Peyer's patch (tissue), 4 donors: ENCODE measurements around the gene ATP9B.

Source experiments
- POLR2A ChIP-seq, 2 donors: fragments of 450-650 bp; IDR thresholded peaks; one replicate each; pipeline ENCODE4 v1.5.1; 2017; ENCODE audit warnings: antibody characterized with exemption in 2 of 2, mild to moderate bottlenecking in 2 of 2, moderate library complexity in 2 of 2
- TF ChIP-seq, protein P1 (sequence below), 6 experiments: fragments of 450-650 bp in 4 of 6; fragments of 200-600 bp in 2 of 6; sonication (generic) in 1 of 6; IDR thresholded peaks; one replicate each; pipeline ENCODE4 v1.5.1; 2017 to 2019; ENCODE audit warnings: antibody characterized with exemption in 6 of 6, mild to moderate bottlenecking in 3 of 6, moderate library complexity in 1 of 6

GRCh38 chr18:79401494-79402208, 332.5 kb downstream of the ATP9B start:
- no peak for TF ChIP-seq POLR2A (IDR thresholded peaks at IDR 0.05)
- TF ChIP-seq, protein P1, sequence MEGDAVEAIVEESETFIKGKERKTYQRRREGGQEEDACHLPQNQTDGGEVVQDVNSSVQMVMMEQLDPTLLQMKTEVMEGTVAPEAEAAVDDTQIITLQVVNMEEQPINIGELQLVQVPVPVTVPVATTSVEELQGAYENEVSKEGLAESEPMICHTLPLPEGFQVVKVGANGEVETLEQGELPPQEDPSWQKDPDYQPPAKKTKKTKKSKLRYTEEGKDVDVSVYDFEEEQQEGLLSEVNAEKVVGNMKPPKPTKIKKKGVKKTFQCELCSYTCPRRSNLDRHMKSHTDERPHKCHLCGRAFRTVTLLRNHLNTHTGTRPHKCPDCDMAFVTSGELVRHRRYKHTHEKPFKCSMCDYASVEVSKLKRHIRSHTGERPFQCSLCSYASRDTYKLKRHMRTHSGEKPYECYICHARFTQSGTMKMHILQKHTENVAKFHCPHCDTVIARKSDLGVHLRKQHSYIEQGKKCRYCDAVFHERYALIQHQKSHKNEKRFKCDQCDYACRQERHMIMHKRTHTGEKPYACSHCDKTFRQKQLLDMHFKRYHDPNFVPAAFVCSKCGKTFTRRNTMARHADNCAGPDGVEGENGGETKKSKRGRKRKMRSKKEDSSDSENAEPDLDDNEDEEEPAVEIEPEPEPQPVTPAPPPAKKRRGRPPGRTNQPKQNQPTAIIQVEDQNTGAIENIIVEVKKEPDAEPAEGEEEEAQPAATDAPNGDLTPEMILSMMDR (IDR thresholded peaks at IDR 0.05): no peak
